GM19351 (cell line): Measurements from ENCODE around the gene DMGDH.

ENCODE experiments used
- ATAC-seq: cut with Tn5 transposase; IDR thresholded peaks from one replicate; pipeline ENCODE4 v1.9.1; 2021; ENCODE audit warnings: mild to moderate bottlenecking, moderate library complexity; ENCODE audit not compliant: unreplicated experiment

DMGDH gene

GRCh38 chr5:79069488-79070349 is at the start of gene DMGDH, which contains the start of gene BHMT2:
Gene DMGDH (minus strand): TSS chr5:79069674. CDS start chr5:79069620, 54 bp downstream.
Gene BHMT2 (plus strand): TSS chr5:79069767. CDS start chr5:79069783, 16 bp downstream.
- no peak for ATAC-seq

- ATAC-seq, result no peak
Measured at GRCh38 chr5:79112703-79113058, 43.2 kb upstream of the DMGDH start.

- ATAC-seq, result no peak
Measured at GRCh38 chr5:79111960-79112702, 42.7 kb upstream of the DMGDH start.

- ATAC-seq, result no peak
Measured at GRCh38 chr5:79111387-79111959, 42.0 kb upstream of the DMGDH start, which contains the start of gene BHMT. Gene BHMT (plus strand): TSS chr5:79111809. CDS start chr5:79111886, 77 bp downstream.

GRCh38 chr5:79109527-79110492 is 40.3 kb upstream of the DMGDH start:
- ATAC-seq, result no peak

GRCh38 chr5:79108792-79109191 is 39.3 kb upstream of the DMGDH start:
- ATAC-seq, result no peak

GRCh38 chr5:79108086-79108485 is 38.6 kb upstream of the DMGDH start:
- no peak for ATAC-seq

GRCh38 chr5:79107020-79107796 is 37.7 kb upstream of the DMGDH start:
- no peak for ATAC-seq

- ATAC-seq, result no peak
Measured at GRCh38 chr5:79105868-79106267, 36.4 kb upstream of the DMGDH start.

- no peak for ATAC-seq
Measured at GRCh38 chr5:79093762-79094161, 24.3 kb upstream of the DMGDH start.

GRCh38 chr5:79091064-79091463 is 21.6 kb upstream of the DMGDH start:
- no peak for ATAC-seq

GRCh38 chr5:79088507-79088906 is 19.0 kb upstream of the DMGDH start:
- no peak for ATAC-seq

- ATAC-seq, result no peak
Measured at GRCh38 chr5:79086116-79086515, 16.6 kb upstream of the DMGDH start.

GRCh38 chr5:79081779-79082178 is 12.3 kb upstream of the DMGDH start:
- no peak for ATAC-seq

- no peak for ATAC-seq
Measured at GRCh38 chr5:79080804-79081203, 11.3 kb upstream of the DMGDH start.

GRCh38 chr5:79077680-79078365 is 8.3 kb upstream of the DMGDH start:
- ATAC-seq, result no peak

- no peak for ATAC-seq
Measured at GRCh38 chr5:79076819-79077218, 7.3 kb upstream of the DMGDH start.

- ATAC-seq, result no peak
Measured at GRCh38 chr5:79075646-79076426, 6.4 kb upstream of the DMGDH start.
